Measurements from ENCODE around the gene SORCS2.

Gene SORCS2

DNA sequence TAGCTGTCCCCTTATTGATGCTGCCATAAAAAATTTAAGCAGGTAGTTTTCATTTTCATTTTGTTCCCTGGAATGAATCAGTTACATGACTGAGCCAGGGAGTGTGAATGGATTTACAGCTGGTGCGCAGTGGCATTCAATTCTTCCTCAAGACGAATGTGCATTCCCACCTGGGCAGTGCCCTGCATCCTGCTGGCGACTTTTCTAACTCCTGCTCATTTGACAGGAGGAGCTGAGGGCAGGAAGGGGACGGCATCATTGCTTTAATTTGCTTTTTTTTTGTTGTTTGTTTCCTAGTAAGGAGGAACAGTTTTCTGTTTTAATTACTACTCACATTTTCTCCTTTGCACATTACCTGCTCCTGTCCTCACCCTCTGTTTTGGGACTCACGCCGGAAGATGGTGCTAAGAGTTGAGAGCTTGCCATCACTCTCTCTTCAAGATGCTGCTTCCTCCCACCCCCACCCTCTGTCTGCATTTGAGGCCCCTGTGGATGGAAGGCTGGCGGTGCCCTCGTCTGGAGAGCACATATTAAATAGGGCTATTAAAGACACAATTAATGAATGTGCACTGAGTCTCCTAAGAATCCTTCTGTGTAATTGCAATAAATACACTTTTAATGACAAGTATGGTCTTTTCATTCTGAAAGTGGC is 206.6 kb downstream of the SORCS2 start:
- no peak for DNase-seq

DNA sequence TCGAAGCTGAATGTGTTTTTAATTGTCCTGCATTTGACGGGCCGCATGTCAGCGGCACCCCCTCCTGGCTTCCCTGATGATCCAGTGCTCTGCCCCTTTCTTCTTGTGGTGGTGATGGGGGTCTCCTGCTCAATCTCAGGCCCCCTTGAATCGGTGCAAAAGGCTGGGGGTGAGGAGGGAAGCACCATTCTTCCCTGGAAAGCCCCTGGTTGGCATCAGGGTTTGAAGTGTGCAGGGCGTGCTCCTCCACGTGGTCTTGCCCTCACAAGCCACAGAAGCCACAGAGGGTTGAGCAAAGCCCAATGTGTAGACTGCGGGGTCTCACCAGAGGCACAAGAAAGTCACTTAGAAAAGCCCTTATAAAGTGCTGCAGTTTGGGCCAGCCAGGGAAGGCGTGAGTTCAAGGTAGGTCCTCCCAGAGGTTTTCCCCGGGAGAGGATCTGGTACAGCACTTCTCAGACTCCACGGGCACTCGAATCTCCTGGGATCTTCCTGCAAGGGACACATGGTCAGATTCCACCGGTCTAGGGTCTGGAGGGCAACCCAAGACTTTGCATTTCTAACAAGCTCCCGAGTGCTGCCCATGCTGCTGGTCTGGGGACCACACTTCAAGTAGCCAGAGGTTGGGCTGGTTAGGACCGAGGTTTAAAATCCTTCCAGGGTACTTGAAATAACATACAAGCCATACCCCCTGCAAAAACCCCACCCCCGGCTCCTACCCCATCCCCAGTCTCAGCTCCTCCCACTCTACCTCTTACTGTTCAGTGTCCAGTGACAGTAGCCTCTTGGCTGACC is 207.3 kb downstream of the SORCS2 start:
- no peak for DNase-seq

DNA sequence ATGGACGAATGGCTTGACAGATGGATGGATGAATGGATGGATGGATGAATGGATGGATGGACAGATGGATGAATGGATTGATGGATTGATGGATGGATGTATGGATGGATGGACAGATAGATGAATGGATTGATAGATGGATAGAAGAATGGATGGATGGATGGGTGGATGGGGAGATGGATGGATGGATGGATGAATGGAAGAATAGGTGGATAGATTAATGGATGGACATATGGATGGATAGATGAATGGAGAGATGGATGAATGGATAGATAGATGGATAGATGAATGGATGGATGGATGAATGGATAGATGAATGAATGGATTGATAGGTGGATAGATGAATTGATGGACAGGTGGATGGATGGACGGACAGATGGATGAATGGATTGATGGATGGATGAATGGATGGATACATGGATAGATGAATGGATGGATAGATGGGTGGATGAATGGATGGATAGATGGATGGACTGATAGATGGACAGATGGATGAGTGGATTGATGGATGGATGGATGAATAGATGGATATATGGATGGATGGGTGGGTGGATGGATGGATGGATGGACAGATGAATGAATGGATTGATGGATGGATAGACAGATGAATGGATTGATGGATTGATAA is 208.4 kb downstream of the SORCS2 start:
- no peak for DNase-seq

DNA sequence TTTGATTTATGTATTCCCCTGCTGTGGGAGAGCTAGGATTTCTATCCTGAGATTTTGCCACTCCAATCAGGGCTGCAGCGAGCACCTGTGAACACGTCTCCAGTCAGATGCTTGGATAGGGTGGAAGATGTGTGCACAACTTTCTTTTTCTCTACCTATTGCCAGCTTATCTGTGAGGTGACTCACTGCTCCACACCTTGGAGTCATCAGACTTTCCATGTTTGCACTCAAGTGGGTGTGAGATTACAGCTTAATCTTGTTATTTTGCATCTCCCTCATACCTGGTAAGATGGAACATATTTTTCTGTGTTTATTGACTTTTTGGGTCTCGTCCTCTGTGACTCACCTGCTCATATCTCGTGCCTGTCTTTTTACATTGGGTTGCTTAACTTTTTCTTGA is 210.2 kb downstream of the SORCS2 start:
- DNase-seq, result no peak

DNA sequence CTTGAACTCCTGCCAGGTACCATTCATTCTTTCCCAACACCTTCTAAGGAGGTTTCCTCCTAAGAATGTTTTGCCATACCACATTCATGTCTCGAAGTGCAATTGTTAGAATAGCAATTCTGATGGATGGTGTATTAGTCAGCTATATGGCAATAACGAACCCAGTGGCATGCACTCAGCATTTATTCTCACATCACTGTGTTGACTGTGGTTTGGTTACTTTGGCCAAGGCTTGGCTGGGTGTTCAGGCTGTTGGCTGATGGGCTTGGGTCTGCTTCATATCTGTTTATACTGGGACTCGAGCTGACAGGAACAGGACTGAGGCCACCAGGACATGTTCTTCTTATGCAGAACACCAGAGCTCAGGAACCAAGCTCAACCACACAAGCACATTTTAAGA is 210.7 kb downstream of the SORCS2 start:
- no peak for DNase-seq

DNA sequence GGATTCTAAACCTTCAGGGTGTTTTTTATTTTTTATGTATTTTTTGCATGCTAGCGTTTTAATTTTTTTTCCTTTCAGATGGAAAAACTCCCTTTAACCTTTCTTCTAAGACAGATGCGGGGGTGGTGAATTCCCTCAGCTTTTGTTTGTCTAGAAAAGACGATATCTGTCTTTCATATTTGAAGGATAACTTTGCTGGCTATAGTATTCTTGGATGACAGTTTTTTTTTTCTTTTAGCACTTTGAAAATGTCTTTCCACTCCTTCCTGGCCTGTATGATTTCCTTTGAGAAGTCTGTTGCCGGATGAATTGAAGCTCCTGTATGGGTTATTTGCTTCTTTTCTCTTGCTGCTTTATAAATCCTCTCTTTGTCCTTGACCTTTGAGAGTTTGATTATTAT is 215.8 kb downstream of the SORCS2 start:
- DNase-seq, result no peak

DNA sequence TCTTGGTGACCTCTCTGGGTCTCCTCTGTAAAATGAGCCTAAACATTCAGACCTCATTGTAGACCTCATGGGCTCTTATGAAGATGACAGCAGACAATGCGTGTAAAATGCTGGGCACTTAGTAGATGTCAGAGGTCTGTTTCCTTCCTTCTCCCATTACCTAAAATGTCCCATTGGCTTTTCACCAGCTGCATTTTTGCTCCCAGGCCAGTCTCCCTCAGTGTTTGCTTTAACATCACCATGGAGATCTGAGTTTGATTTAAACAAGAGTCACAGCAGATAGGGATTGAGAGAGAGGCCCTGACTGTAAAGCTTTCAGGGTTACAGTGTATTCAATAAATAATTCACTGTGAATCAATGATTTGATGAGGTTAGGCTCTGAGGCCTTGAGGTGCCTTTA is 218.1 kb downstream of the SORCS2 start:
- DNase-seq, result no peak

DNA sequence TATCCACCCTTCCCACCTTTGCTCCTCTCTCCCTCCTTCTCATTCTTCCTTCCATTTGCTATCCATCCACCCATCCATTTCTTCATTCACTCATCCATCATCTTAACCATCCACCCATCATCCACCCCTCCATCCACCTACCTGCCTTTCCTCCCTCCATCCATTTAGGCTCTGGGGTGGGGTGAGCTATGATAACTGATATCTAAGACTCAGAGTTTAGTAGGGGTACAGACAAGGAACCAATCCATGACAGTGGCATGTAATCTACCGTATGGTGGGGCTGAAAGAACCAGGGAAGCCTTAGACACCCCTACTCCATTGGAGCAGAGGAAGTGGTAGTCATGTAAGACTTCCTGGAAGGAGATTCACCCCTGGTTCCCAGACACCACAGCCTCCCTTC is 219.2 kb downstream of the SORCS2 start:
- no peak for DNase-seq

DNA sequence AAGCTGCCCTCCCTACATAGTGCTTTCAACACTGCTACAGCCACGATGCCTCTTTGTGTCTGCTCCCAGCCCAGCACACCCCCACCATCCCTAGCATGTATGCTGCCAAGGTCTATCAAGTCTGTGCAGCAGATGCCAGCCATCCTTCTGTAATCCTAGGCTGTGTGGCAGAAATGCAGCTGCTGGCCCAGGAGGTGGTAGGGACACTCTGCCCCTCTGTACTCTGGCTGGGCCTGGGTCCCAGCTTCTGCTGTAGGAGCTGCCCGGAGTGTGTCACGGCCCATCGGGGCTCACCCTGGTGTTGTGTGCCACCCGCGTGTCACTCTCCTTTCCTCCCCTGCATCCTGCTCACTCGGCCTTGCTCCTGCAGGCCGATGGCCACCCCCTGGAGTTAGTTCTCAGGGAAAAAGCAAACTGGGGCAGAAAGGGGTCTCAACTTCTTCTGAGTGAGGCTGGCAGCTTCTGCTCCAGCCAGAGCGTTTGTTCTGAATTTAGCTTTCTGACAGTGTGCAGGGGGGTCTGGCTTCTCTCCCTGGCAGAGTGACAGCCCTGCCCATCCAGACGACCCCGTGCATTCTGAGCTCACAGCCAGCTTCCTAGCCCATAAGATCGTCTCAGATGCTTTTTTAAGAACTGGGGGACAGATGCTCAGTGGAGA is 219.7 kb downstream of the SORCS2 start:
- no peak for DNase-seq

DNA sequence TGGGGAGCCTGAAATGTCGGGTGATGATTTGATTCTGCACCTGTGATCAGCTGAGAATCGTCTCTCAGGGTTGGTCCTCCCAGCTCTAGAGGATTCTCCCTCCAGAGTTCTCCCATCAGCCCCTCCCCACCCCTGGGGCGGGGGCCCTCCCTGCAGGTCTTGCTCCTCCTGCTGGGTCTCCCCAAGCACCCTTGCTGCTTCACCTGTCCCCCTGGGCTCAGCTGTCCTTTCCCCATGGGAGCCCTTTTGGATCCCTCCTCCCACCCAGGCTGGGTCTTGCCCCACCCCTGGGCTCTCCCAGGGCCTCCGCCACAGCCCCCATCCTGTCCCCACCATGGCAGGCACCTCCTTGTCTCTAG is 220.2 kb downstream of the SORCS2 start:
- DNase-seq, result no peak

DNA sequence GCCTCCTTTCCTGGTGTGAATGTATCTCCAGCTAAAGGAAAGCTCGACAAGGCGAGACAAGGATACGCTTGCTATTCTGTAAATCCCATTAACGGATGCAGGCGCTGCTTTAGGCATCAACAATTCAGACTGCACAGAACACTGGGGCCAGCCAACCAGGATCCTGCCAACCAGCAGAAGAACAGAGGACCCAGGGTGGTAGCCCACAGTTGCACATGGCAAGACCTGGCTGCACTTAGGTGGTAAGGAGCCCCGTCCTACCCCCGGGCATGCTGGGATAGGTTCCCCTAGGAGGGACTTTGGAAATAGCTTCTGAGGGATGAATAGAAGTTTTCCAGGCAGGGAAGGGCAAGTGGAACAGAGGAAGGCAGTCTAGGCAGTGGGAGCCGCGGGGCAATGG is 221.7 kb downstream of the SORCS2 start:
- no peak for DNase-seq

DNA sequence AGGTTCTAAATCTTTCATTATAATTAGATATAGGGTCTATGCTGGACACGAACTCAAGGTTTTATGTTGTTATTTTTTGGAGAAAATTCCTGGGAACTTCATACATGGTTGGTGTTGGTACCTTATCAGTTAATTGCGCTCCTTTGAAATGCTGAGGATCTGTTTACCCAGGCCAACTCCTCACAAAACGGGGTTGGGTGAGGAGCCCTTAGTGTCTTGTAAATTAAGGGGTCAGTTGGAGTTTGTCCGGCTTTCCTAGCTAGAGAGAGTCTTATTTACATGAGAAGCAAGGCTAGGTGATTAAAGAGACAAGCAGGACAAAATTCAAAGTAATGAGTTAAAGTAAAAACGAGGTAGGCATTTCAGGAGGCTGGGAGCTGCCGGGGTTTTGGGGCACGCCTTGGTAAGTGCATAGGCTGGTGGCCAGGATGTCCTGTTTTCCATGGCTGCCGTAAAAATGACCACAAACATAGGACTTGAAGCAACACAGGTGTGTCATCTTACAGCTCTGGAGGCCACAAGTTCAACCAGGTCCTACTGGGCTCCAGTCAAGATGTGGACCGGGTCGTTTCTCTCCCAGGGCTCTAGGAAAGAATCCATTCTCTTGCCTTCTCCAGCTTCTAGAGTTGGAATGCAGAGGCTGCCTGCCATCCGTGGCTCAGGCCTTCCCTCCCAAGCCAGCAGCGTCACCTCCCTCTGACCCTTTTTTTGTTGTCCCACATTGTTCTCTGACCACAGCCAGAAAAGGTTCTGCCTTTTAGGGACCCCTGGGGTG is 222.6 kb downstream of the SORCS2 start:
- DNase-seq, result no peak

DNA sequence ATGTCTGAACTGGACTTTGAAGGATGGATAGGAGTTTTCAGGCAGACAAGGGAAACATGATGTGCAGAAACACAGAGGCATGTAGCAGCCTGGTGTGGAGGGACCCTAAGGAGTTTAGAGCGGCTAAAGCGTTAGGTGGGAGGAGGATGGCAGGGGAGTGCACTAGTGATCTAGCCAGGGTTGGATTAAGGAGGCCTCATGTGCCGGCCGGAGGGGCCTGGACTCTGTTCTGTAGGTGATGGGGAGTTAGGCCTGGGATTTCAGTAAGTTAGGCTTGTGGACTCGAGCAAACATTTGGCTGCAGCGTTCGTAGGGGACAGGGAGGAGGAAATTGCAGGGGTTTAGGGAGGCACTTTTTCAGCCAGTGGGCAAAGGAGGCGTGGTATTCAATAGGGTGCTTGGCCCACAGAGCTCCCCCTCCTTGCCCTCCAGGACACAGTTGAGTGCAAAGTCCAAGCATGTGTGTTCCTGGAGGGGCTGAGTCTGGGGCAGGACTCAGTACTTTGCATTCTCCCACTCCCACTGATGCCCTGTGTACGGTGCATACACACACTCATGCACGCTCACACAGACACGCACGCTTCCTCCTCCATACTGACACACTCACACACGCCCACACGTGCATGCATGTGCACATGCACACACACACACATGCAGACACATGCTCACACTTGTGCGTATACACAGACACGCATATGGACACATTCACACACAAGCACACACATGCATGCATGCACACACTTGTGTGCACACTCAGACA is 223.8 kb downstream of the SORCS2 start:
- no peak for DNase-seq

DNA sequence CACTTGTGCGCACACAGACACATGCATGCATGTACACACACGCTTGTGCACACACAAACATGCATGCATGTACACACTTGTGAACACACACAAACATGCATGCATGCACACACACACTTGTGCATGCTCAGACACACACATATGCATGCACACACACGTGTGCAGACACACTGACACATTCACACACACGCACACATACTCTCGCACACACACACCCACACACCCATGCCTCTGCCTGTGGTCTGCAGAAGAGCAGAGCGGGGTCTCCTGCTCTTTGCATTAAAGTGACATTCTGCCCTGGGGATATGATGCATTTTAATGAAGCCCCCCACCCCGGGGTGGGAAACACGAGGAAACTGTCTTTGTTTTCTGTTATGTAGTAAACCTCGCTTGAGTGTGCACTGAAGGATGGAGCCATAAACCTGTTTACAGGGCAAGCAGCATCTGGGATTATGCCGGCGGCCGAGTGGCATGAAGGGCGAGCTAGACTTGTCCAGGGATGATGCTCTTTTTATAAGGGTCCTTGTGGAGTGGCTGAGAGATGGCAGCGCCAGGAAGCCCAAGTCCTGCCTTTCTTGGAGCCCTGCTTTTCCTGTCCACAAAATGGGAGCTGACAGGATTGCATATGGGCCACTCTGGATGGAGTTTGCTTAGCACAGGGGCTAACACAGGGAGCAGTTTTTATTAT is 224.6 kb downstream of the SORCS2 start:
- no peak for DNase-seq

DNA sequence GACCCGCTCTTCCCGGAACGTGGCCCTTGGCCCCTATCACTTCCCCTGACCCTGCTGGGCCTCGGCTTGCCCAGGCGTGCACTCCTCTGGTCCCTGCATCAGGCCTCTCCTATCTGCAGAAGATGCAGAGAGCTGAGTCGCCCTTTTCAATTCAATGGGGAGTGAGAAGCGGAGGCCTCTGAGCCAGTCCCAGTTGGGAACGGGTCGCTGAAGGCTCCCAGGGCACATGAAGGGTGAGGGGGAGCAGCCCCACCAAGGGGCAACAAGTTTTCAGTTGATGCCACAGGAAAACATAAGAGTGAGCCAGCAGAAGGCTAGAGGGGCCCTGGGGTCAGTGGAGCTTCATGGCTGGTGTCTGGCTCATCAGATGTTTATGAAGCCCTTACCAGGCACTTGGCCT is 225.3 kb downstream of the SORCS2 start:
- no peak for DNase-seq

DNA sequence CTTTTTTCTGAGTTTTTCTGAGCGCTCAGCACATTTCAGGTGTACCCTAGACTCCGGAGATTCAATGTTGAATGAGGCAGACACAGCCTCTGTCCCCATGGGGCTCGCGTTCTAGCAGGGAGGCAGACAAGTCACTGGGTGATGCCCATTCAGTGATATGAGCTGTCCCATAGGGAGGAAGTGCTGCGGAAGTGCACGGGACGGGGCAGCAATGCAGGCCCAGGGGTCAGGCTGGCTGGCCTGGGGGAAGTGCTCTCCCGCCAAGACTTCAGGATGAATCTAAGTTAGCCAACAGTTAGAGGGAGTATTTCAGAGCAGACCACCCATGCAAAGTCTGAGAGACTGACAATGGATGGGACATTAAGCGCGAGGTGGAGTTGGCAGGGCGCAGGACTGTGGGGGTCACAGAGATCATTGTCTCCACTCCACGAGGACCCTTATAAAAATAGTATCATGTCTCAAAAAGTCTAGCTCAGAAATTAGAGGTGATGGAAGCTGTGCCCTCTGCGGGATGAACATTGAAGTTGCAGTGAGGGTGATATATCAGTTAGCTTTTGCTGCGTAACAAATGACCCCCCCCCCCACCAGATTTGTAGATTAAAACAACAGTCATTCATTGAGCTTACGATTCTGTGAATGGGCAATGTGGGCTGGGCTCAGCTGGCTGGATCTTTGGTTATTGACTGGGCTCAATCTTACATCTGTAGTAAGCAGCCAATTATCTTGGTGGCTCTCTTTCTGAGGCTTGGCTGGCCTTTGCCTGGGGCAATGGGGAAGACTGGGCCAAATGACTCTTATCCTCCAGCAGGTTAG is 226.0 kb downstream of the SORCS2 start:
- no peak for DNase-seq

DNA sequence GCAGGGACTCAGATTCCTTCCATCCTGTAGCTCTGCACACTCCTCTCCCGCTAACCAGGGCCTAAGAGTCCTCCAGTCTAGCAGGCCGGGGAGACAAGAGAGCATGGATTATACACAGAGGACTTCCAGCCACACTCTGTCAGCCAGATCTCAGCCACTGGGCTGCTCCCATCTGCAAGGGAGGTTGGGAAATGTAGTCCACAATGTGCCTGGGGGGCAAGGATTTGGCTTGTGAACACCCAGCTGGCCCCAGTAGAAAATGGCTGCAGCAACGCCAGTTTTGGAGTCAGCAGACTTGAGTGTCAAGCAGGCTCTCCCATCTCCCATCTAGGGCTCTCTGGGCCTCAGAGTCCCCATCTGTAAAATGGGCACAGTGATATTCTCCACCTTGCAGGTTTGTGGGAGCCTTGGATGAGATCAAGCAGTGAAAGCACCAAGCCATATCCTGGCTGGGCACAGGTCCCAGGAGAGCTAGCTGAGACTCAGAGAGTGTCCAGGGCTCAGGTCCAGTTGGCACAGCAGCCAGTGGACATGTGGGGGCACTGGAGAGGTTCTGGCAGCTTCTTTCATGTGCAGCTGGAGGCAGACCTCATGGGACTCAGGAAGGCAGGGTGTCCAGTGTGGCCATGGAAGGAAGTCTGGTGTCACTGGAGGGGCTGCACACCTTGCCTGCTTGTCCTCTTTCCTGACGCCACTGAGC is 227.8 kb downstream of the SORCS2 start:
- DNase-seq, result no peak

DNA sequence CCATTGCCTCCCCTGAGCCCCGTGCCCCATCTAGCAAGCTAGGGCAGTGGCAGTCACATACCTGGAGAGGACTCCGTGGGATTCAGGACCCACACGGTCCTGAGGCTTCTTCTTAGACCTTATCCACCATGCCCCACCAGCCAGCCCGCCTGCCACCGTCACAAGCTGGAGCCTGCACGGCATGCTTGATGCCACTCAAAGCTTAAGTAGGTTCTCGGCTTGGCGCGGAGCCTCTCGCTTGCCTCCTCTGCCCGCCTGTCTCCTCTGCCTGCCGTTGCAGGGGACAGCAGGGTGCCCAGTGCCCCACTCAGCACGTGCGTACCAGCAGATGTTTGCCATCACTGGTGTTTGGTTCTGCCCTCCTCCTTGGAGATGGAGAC is 228.3 kb downstream of the SORCS2 start:
- no peak for DNase-seq

DNA sequence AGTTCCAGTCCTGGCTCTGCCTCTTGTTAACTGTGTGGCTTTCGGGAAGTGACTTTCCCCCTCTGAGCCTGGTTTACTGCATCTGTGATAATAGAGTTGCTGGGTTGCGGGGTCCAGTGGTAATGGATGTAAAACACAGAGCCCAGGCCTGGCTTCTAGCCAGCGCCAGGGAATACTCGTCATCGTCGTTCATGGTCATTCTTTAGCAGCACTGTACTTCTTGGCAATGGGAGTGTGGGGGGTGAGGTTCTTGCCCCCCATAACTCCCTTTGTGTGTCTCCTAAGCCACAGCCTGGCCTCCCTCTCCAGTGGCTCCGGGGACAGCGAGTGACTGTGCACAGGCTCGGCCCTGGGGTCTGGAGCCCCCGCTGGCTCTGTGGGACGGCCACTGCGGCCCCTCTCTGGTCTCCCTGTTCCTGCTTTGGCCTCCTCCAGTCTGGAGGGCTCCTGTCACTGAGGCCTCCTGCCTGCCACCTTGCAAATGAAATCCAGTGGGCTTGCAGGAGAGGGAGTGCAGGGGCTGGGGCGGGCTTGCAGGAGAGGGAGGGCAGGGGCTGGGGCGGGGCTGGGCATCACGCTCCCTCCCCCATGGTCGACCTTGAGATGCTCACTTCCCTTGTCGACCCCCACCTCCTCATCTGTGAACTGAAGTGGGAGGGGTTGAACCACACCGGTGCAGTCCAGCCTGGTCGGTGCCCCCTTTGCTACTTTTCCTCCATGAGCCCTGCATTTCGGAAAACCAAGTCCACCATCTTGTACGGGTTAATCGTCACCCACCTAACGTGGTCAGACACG is 229.2 kb downstream of the SORCS2 start:
- DNase-seq, result no peak
